IMR-90 (cell line): ENCODE results near the gene PRUNE2. TPM values are rescaled to one million over a fixed set of nuclear protein-coding genes. Genes with fewer than 3 reads are reported as not detected.

Experiments used
- ATAC-seq: fragments of 200-7000 bp; cut with Tn5 transposase; 2 replicates; pipeline ENCODE4 v1.9.1; 2020; ENCODE audit warnings: low read depth, mild to moderate bottlenecking, moderate library complexity
- BruUV-seq: library from RNA; stranded (reverse); fragments of 400-500 nt; replicated peaks from 2 replicates; lab custom pipeline; 2021; lab: Mats Ljungman, UMichigan
- CTCF ChIA-PET: fragments of 300-600 bp; formaldehyde crosslinking; extraction: SDS; loops from one replicate; lab custom pipeline; 2021; ENCODE audit warnings: antibody characterized with exemption; lab: Yijun Ruan, JAX
- POLR2A ChIA-PET: fragments of 300-600 bp; sonication (Branson Sonifier 250); formaldehyde crosslinking; loops from one replicate; lab custom pipeline; 2022; ENCODE audit warnings: antibody characterized with exemption; ENCODE audit not compliant: unreplicated experiment; lab: Charles Lee
- DNase-seq: peaks from one replicate; pipeline ENCODE4 v3.0.0; 2013
- H2AFZ ChIP-seq: replicated peaks from 2 replicates; pipeline ENCODE3; 2013; ENCODE audit warnings: low read length, mild to moderate bottlenecking; ENCODE audit not compliant: poor library complexity
- H2AK5ac ChIP-seq: 2 replicates; pipeline ENCODE4 v1.6.1; 2013; ENCODE audit warnings: low read depth, low read length, inconsistent platforms
- H2AK9ac ChIP-seq: replicated peaks from 2 replicates; pipeline ENCODE3; 2013; ENCODE audit warnings: mild to moderate bottlenecking, low read depth, low read length, moderate library complexity; ENCODE audit not compliant: poor library complexity
- H2BK120ac ChIP-seq: 2 replicates; pipeline ENCODE4 v1.6.1; 2013; ENCODE audit warnings: low read depth, low read length, inconsistent platforms
- H2BK15ac ChIP-seq: 3 replicates; pipeline ENCODE4 v1.6.1; 2013; ENCODE audit warnings: low read depth, low read length, inconsistent platforms
- H2BK20ac ChIP-seq: 2 replicates; pipeline ENCODE4 v1.6.1; 2013; ENCODE audit warnings: low read depth, mild to moderate bottlenecking, inconsistent platforms, low read length, moderate library complexity
- H2BK5ac ChIP-seq: 2 replicates; pipeline ENCODE4 v1.6.1; 2013; ENCODE audit warnings: mild to moderate bottlenecking, low read depth, low read length, inconsistent platforms; ENCODE audit not compliant: poor library complexity, severe bottlenecking
- H3K14ac ChIP-seq: replicated peaks from 2 replicates; pipeline ENCODE4 v1.6.1; 2013; ENCODE audit warnings: low read depth, low read length, inconsistent platforms
- H3K18ac ChIP-seq: 2 replicates; pipeline ENCODE4 v1.6.1; 2013; ENCODE audit warnings: low read depth, low read length, control low read depth
- H3K23ac ChIP-seq: 2 replicates; pipeline ENCODE4 v1.6.1; 2013; ENCODE audit warnings: low read depth, low read length, inconsistent platforms
- H3K27ac ChIP-seq: 2 replicates; pipeline ENCODE4 v1.5.1; 2013; ENCODE audit warnings: mild to moderate bottlenecking, control low read depth, low read length; ENCODE audit not compliant: insufficient read depth
- H3K27me3 ChIP-seq: 2 replicates; pipeline ENCODE4 v1.6.1; 2013; ENCODE audit warnings: low read length; ENCODE audit not compliant: control insufficient read depth, insufficient read depth
- H3K36me3 ChIP-seq: 2 replicates; pipeline ENCODE4 v1.6.1; 2013; ENCODE audit warnings: low read length, mixed read lengths; ENCODE audit not compliant: control insufficient read depth, insufficient read depth
- H3K4ac ChIP-seq: 2 replicates; pipeline ENCODE4 v1.6.1; 2013; ENCODE audit warnings: low read depth, low read length, inconsistent platforms
- H3K4me1 ChIP-seq: 2 replicates; pipeline ENCODE4 v1.6.1; 2013; ENCODE audit warnings: low read length, mixed read lengths; ENCODE audit not compliant: control insufficient read depth, insufficient read depth
- H3K4me2 ChIP-seq: 2 replicates; pipeline ENCODE4 v1.6.1; 2013; ENCODE audit warnings: low read depth, mild to moderate bottlenecking, control low read depth, low read length, moderate library complexity
- H3K4me3 ChIP-seq: 2 replicates; pipeline ENCODE4 v1.5.1; 2013; ENCODE audit warnings: low read depth, mild to moderate bottlenecking, control low read depth, low read length, moderate library complexity; ENCODE audit not compliant: insufficient read depth
- H3K56ac ChIP-seq: 2 replicates; pipeline ENCODE4 v1.6.1; 2013; ENCODE audit warnings: low read length, inconsistent platforms; ENCODE audit not compliant: insufficient read depth; ENCODE audit errors: extremely low read depth
- H3K79me1 ChIP-seq, 2 experiments: 2 replicates each; pipeline ENCODE4 v1.6.1; 2013; ENCODE audit warnings: low read length in 2 of 2, inconsistent platforms in 1 of 2, low read depth in 1 of 2
- H3K9ac ChIP-seq: 2 replicates; pipeline ENCODE4 v1.6.1; 2013; ENCODE audit warnings: low read depth, low read length, control low read depth
- H3K9me1 ChIP-seq: 2 replicates; pipeline ENCODE4 v1.6.1; 2013; ENCODE audit warnings: low read length, inconsistent platforms; ENCODE audit not compliant: insufficient read depth
- H3K9me3 ChIP-seq: 2 replicates; pipeline ENCODE4 v1.6.1; 2013; ENCODE audit warnings: low read length; ENCODE audit not compliant: control insufficient read depth, insufficient read depth
- H4K20me1 ChIP-seq: 2 replicates; pipeline ENCODE4 v1.6.1; 2013; ENCODE audit warnings: low read length, inconsistent platforms; ENCODE audit not compliant: insufficient read depth
- H4K5ac ChIP-seq: 2 replicates; pipeline ENCODE4 v1.6.1; 2013; ENCODE audit warnings: mild to moderate bottlenecking, low read depth, low read length, control low read depth
- H4K8ac ChIP-seq, 2 experiments: 2 replicates each; pipeline ENCODE4 v1.6.1; 2013; ENCODE audit warnings: low read depth in 2 of 2, low read length in 2 of 2, control low read depth in 1 of 2, inconsistent platforms in 1 of 2
- H4K91ac ChIP-seq: 2 replicates; pipeline ENCODE4 v1.6.1; 2013; ENCODE audit warnings: low read depth, low read length, inconsistent platforms; ENCODE audit not compliant: insufficient read depth
- BHLHE40 ChIP-seq: fragments of 150-350 bp; IDR thresholded peaks from 2 replicates; pipeline ENCODE4 v1.6.1; 2016; ENCODE audit warnings: mild to moderate bottlenecking, low read depth, low read length
- CEBPB ChIP-seq: IDR thresholded peaks from 2 replicates; pipeline ENCODE4 v1.6.1; 2012; ENCODE audit warnings: low read depth, low read length, improper control_type of control experiment
- CHD1 ChIP-seq: IDR thresholded peaks from 2 replicates; pipeline ENCODE4 v1.6.1; 2012; ENCODE audit warnings: low read depth, low read length, improper control_type of control experiment
- CTCF ChIP-seq: conservative IDR thresholded peaks from 2 replicates; pipeline ENCODE4 v1.5.1; 2012; ENCODE audit warnings: mild to moderate bottlenecking, low read depth, low read length, improper control_type of control experiment
- ELK1 ChIP-seq: fragments of 150-350 bp; IDR thresholded peaks from 2 replicates; pipeline ENCODE4 v1.6.1; 2016; ENCODE audit warnings: low read depth, mild to moderate bottlenecking, low read length, moderate library complexity, borderline replicate concordance
- FOS ChIP-seq: fragments of 150-350 bp; IDR thresholded peaks from 2 replicates; pipeline ENCODE4 v1.6.1; 2016; ENCODE audit warnings: low read depth, low read length
- MAFK ChIP-seq: IDR thresholded peaks from 2 replicates; pipeline ENCODE4 v1.6.1; 2012; ENCODE audit warnings: low read depth, low read length, improper control_type of control experiment
- MAZ ChIP-seq: IDR thresholded peaks from 2 replicates; pipeline ENCODE4 v1.6.1; 2012; ENCODE audit warnings: low read depth, mild to moderate bottlenecking, low read length, improper control_type of control experiment, moderate library complexity, borderline replicate concordance
- MXI1 ChIP-seq: IDR thresholded peaks from 2 replicates; pipeline ENCODE4 v1.6.1; 2012; ENCODE audit warnings: low read depth, mild to moderate bottlenecking, low read length, moderate library complexity, borderline replicate concordance
- NFE2L2 ChIP-seq: fragments of 150-350 bp; IDR thresholded peaks from 2 replicates; pipeline ENCODE4 v1.6.1; 2016; ENCODE audit warnings: low read depth, mild to moderate bottlenecking, low read length
- POLR2A ChIP-seq: IDR thresholded peaks from 2 replicates; pipeline ENCODE4 v1.6.1; 2012; ENCODE audit warnings: mild to moderate bottlenecking, low read depth, low read length
- RAD21 ChIP-seq: IDR thresholded peaks from 2 replicates; pipeline ENCODE4 v1.6.1; 2012; ENCODE audit warnings: low read length, improper control_type of control experiment
- RCOR1 ChIP-seq: IDR thresholded peaks from 2 replicates; pipeline ENCODE4 v1.6.1; 2012; ENCODE audit warnings: mild to moderate bottlenecking, low read length, improper control_type of control experiment; ENCODE audit not compliant: insufficient replicate concordance
- RFX5 ChIP-seq: IDR thresholded peaks from 2 replicates; pipeline ENCODE4 v1.8.0; 2012; ENCODE audit warnings: low read depth, mild to moderate bottlenecking, low read length, moderate library complexity
- SMC3 ChIP-seq: fragments of 150-350 bp; IDR thresholded peaks from 2 replicates; pipeline ENCODE4 v1.6.1; 2016; ENCODE audit warnings: low read depth, mild to moderate bottlenecking, antibody characterized with exemption, low read length, moderate library complexity
- USF2 ChIP-seq: fragments of 150-350 bp; IDR thresholded peaks from 2 replicates; pipeline ENCODE4 v1.6.1; 2017; ENCODE audit warnings: mild to moderate bottlenecking, antibody characterized with exemption, low read length, low read depth
- WGBS, 2 experiments: methylation state at CpG; one replicate each; pipeline versions ENCODE4 v1.1.5 to v1.1.7; 2013; ENCODE audit warnings: missing lambda C conversion rate in 2 of 2; ENCODE audit not compliant: insufficient read length in 1 of 2; ENCODE audit errors: extremely low coverage in 2 of 2; 5-methylcytosine and 5-hydroxymethylcytosine counted together
- dilution Hi-C: fragments of 300-500 bp; cut with HindIII; formaldehyde crosslinking; loops from one replicate; pipeline ENCODE4 v1.14.3; 2018; ENCODE audit warnings: low sequenced_read_pairs; ENCODE audit not compliant: unreplicated experiment
- in situ Hi-C: fragments of 300-500 bp; cut with MboI; formaldehyde crosslinking; loops from 3 replicates; pipeline ENCODE4 v1.14.3; 2019; ENCODE audit warnings: low sequenced_read_pairs, inconsistent platforms, mixed read lengths
- intact Hi-C: fragments of 100-400 bp; cut with micrococcal nuclease; formaldehyde crosslinking; loops from 2 replicates; pipeline ENCODE4 v1.10.0; 2022
- polyA plus RNA-seq, 3 experiments: library from polyadenylated mRNA; depleted of rRNA; stranded (reverse); fragments of >200 nt; gene quantifications; 2 replicates each; pipeline ENCODE4 v1.2.3, GENCODE V29; 2012; ENCODE audit warnings: low replicate concordance in 1 of 3
- total RNA-seq: library from RNA; depleted of rRNA; stranded (reverse); fragments of >200 nt; gene quantifications from 2 replicates; pipeline ENCODE4 v1.2.3, GENCODE V29; 2012

Gene PRUNE2
- total and polyA plus RNA-seq, 2 of the 4 experiments (the other 2 are of a cell fraction): 0.70 to 1.6 TPM

GRCh38 chr9:76863832-76864231, 42.1 kb downstream of the PRUNE2 start:
- Histone ChIP-seq H3K9me3 (no peaks in the 10 kb centered on the region), H3K27ac (no peak overlapping the region), H3K14ac (no peak overlapping the region), H3K9ac (no peak overlapping the region), H3K4me2 (no peak overlapping the region), H4K5ac (no peak overlapping the region), H2AK9ac (no peak overlapping the region), H3K27me3 (no peaks in the 10 kb centered on the region), H3K4me3 (no peak overlapping the region), H3K79me1 (no peaks in the 10 kb centered on the region), H2AFZ (no peak overlapping the region), H2BK5ac (no peak overlapping the region), H2BK15ac (no peak overlapping the region), H3K56ac (no peak overlapping the region), H3K36me3 (no peaks in the 10 kb centered on the region), H4K20me1 (no peaks in the 10 kb centered on the region), H3K4me1 (peaks cover 9% of the 10 kb centered on the region), H3K4ac (no peak overlapping the region), H2BK20ac (peak overlapping the region; percentile 37; the same call in 1 of the 2 replicates), H3K18ac (no peak overlapping the region; the same call in 1 of the 2 replicates), H4K91ac (no peak overlapping the region), H3K9me1 (0 out of 2 replicates have a peak, but pooled peaks cover 2% of the 10 kb centered on the region), H2BK120ac (peak overlapping the region; percentile 10; the same call in 1 of the 2 replicates), H3K23ac (no peak overlapping the region), H4K8ac (no peak overlapping the region), H2AK5ac (no peak overlapping the region)
- in situ Hi-C loops: loop anchor here (5.0 kb wide), 1 partner anchor 42 kb away; no protein-coding TSS in a partner anchor
- dilution Hi-C loops: no loop called here
- DNase-seq: no peak
- BruUV-seq: no TSS peak
- ChIA-PET POLR2A (no interaction called here), CTCF (no interaction called here)
- no CpG with 5 or more reads among the region's 3 CpGs for WGBS, 2 experiments
- TF ChIP-seq CTCF (no peak), BHLHE40 (no peak), SMC3 (no peak), FOS (no peak), POLR2A (no peak), MXI1 (no peak), RFX5 (no peak), MAFK (no peak), CHD1 (no peak), USF2 (no peak), ELK1 (no peak), RAD21 (no peak), MAZ (no peak), NFE2L2 (no peak), CEBPB (no peak), RCOR1 (no peak)
- ATAC-seq: no peak
- intact Hi-C loops: no loop called here
